Measurements from ENCODE around the gene ATAD2B.

- TF ChIP-seq CTCF (IDR thresholded peaks at IDR 0.05; ENCODE audit: low read depth, low read length) (no peak), EZH2phosphoT487 (IDR thresholded peaks at IDR 0.05; ENCODE audit: low read depth) (no peak)
Measured at GRCh38 chr2:23718931-23719700, 207.8 kb downstream of the ATAD2B start.
